Ramos (cell line): ENCODE results near the gene RAB37.

Experiments
- in situ Hi-C: fragments of 300-500 bp; cut with MboI; formaldehyde crosslinking; loops from one replicate; pipeline ENCODE4 v1.14.3; 2022; ENCODE audit warnings: low sequenced_read_pairs; ENCODE audit not compliant: unreplicated experiment

Gene RAB37

GRCh38 chr17:74796211-74796610, 59.2 kb downstream of the RAB37 start:
- in situ Hi-C loops, result no loop called here

- in situ Hi-C loops, result no loop called here
Observed at GRCh38 chr17:74796866-74797265, 59.8 kb downstream of the RAB37 start.
